Glutamatergic neuron (in vitro differentiated cells): ENCODE measurements around the gene MARK2. TPM values are rescaled to one million over a fixed set of nuclear protein-coding genes. Genes with fewer than 3 reads are reported as not detected.

Experiments
- DNase-seq: peaks from one replicate; pipeline ENCODE4 v3.0.0; 2022
- H3K27ac Mint-ChIP-seq: one replicate; pipeline ENCODE4 v1.8.0; 2020; ENCODE audit warnings: mild to moderate bottlenecking, mixed read lengths, inconsistent platforms; ENCODE audit not compliant: unreplicated experiment
- H3K27me3 Mint-ChIP-seq: one replicate; pipeline ENCODE4 v1.8.0; 2020; ENCODE audit warnings: mild to moderate bottlenecking, moderate library complexity, mixed read lengths, inconsistent platforms; ENCODE audit not compliant: unreplicated experiment
- H3K36me3 Mint-ChIP-seq: one replicate; pipeline ENCODE4 v1.8.0; 2020; ENCODE audit warnings: mild to moderate bottlenecking, mixed read lengths, inconsistent platforms; ENCODE audit not compliant: unreplicated experiment
- H3K4me1 Mint-ChIP-seq: one replicate; pipeline ENCODE4 v1.8.0; 2020; ENCODE audit warnings: mild to moderate bottlenecking, low read depth, mixed read lengths, inconsistent platforms; ENCODE audit not compliant: unreplicated experiment
- H3K4me3 Mint-ChIP-seq: one replicate; pipeline ENCODE4 v1.8.0; 2020; ENCODE audit warnings: mild to moderate bottlenecking, mixed read lengths, inconsistent platforms; ENCODE audit not compliant: unreplicated experiment
- H3K9me3 Mint-ChIP-seq: one replicate; pipeline ENCODE4 v1.8.0; 2020; ENCODE audit warnings: mild to moderate bottlenecking, moderate library complexity, mixed read lengths, inconsistent platforms; ENCODE audit not compliant: unreplicated experiment
- CTCF ChIP-seq: fragments of 200-600 bp; sonication (generic); IDR thresholded peaks from one replicate; pipeline ENCODE4 v1.5.0; 2021; ENCODE audit not compliant: partially characterized antibody, unreplicated experiment
- total RNA-seq: library from RNA; stranded (reverse); fragmentation: NEBNext Ultra II Directional; extraction: Animal tissue kit (Norgen Biotek cat#: 25700); gene quantifications from one replicate; pipeline ENCODE4 v1.2.1, GENCODE V29; 2021; ENCODE audit not compliant: unreplicated experiment

MARK2 gene
- total RNA-seq, 1 donor from 2014 or later: 76.8 TPM

- H3K4me3 Mint-ChIP-seq: peak overlapping the region; percentile 91
- peaks cover 19% of the 10 kb centered on the region for H3K4me1 Mint-ChIP-seq
- no peak for TF ChIP-seq CTCF
- H3K27ac Mint-ChIP-seq: peak overlapping the region; percentile 60
- no peak for DNase-seq
- peaks cover 11% of the 10 kb centered on the region for H3K27me3 Mint-ChIP-seq
- no peaks in the 10 kb centered on the region for H3K36me3 Mint-ChIP-seq
- no peaks in the 10 kb centered on the region for H3K9me3 Mint-ChIP-seq
These were observed 100.5 kb downstream of the MARK2 start for GRCh38 chr11:63939397-63939891.

GRCh38 chr11:63940786-63941185, 101.9 kb downstream of the MARK2 start:
- Mint-ChIP-seq H3K27me3 (peaks cover 8% of the 10 kb centered on the region), H3K27ac (no peak overlapping the region), H3K36me3 (no peaks in the 10 kb centered on the region), H3K4me1 (peaks cover 26% of the 10 kb centered on the region), H3K4me3 (peak overlapping the region; percentile 74), H3K9me3 (no peaks in the 10 kb centered on the region)
- TF ChIP-seq CTCF: no peak
- DNase-seq: no peak

- DNase-seq: no peak
- no peak for TF ChIP-seq CTCF
- Mint-ChIP-seq H3K4me1 (peaks cover 28% of the 10 kb centered on the region), H3K4me3 (peak overlapping the region; percentile 46), H3K27me3 (peaks cover 9% of the 10 kb centered on the region), H3K27ac (peak overlapping the region; percentile 62), H3K9me3 (no peaks in the 10 kb centered on the region), H3K36me3 (no peaks in the 10 kb centered on the region)
These were observed 103.0 kb downstream of the MARK2 start for GRCh38 chr11:63941901-63942300.

GRCh38 chr11:63942803-63943202, 103.9 kb downstream of the MARK2 start:
- Mint-ChIP-seq H3K4me1 (peaks cover 28% of the 10 kb centered on the region), H3K9me3 (no peaks in the 10 kb centered on the region), H3K4me3 (no peak overlapping the region), H3K27ac (no peak overlapping the region), H3K27me3 (peaks cover 7% of the 10 kb centered on the region), H3K36me3 (no peaks in the 10 kb centered on the region)
- TF ChIP-seq CTCF: no peak
- DNase-seq: no peak

GRCh38 chr11:63944987-63945386, 106.1 kb downstream of the MARK2 start:
- no peak overlapping the region for H3K4me3 Mint-ChIP-seq

More at GRCh38 chr11:63944987-63945386, 106.1 kb downstream of the MARK2 start:
- H3K27me3 Mint-ChIP-seq: peaks cover 3% of the 10 kb centered on the region
- no peak for DNase-seq
- peaks cover 22% of the 10 kb centered on the region for H3K4me1 Mint-ChIP-seq
- H3K9me3 Mint-ChIP-seq: no peaks in the 10 kb centered on the region
- TF ChIP-seq CTCF: no peak
- peak overlapping the region; percentile 44 for H3K27ac Mint-ChIP-seq
- no peaks in the 10 kb centered on the region for H3K36me3 Mint-ChIP-seq
